Tibial nerve (tissue), 4 donors: ENCODE results near the gene MRC1. TPM values are rescaled to one million over a fixed set of nuclear protein-coding genes. Genes with fewer than 3 reads are reported as not detected.

ENCODE experiments used
- DNase-seq, 2 donors: peaks; one replicate each; pipeline ENCODE4 v3.0.0-alpha.2; 2019; ENCODE audit warnings: low spot score in 2 of 2
- H3K27ac ChIP-seq, 4 donors: fragments of 200-600 bp; sonication (generic) in 3 of 4; one replicate each; pipeline ENCODE4 v1.5.1; 2017 to 2019; ENCODE audit warnings: mild to moderate bottlenecking in 1 of 4
- H3K27me3 ChIP-seq, 2 donors: fragments of 200-600 bp; sonication (generic) in 1 of 2; one replicate each; pipeline versions ENCODE4 v1.5.1 to v1.6.0; 2017 to 2019
- H3K36me3 ChIP-seq, 3 donors: fragments of 200-600 bp; sonication (generic); one replicate each; pipeline ENCODE4 v1.5.1; 2018 to 2019
- H3K4me1 ChIP-seq, 4 donors: fragments of 200-600 bp; sonication (generic) in 3 of 4; one replicate each; pipeline ENCODE4 v1.5.1; 2017 to 2019
- H3K4me3 ChIP-seq, 4 donors: fragments of 200-600 bp; sonication (generic) in 3 of 4; one replicate each; pipeline ENCODE4 v1.5.1; 2017 to 2019; ENCODE audit warnings: mild to moderate bottlenecking in 1 of 4, moderate library complexity in 1 of 4
- H3K9me3 ChIP-seq, 4 donors: fragments of 200-600 bp; sonication (generic) in 3 of 4; one replicate each; pipeline ENCODE4 v1.5.1; 2017 to 2019
- EP300 ChIP-seq, 2 donors: sonication (generic); formaldehyde crosslinking; IDR thresholded peaks; one replicate each; pipeline ENCODE4 v1.6.1; 2017; ENCODE audit warnings: antibody characterized with exemption in 2 of 2, mild to moderate bottlenecking in 1 of 2
- POLR2A ChIP-seq, 2 donors: fragments of 450-650 bp; IDR thresholded peaks; one replicate each; pipeline ENCODE4 v1.6.1; 2017; ENCODE audit warnings: antibody characterized with exemption in 2 of 2, mild to moderate bottlenecking in 2 of 2, moderate library complexity in 2 of 2
- WGBS, 2 donors: methylation state at CpG; one replicate each; pipeline ENCODE4 v1.1.5; 2018; 5-methylcytosine and 5-hydroxymethylcytosine counted together
- small RNA-seq: library from RNA; depleted of rRNA; stranded (forward); fragments of <200 nt; gene quantifications from one replicate; pipeline ENCODE3, GENCODE V24; 2016
- total RNA-seq, 4 donors: library from RNA; depleted of rRNA; stranded (reverse); fragments of >200 nt; gene quantifications; one replicate each; pipeline ENCODE4 v1.1.0, GENCODE V29; 2016
- TF ChIP-seq, protein P1 (sequence below), 5 experiments: fragments of 200-600 bp in 3 of 5; fragments of 450-650 bp in 2 of 5; sonication (generic) in 3 of 5; IDR thresholded peaks; one replicate each; pipeline ENCODE4 v1.5.1; 2016 to 2019; ENCODE audit warnings: antibody characterized with exemption in 5 of 5, mild to moderate bottlenecking in 3 of 5, moderate library complexity in 2 of 5

MRC1 gene
- total RNA-seq, 4 donors from 2014 or later: 34.3 to 52.2 (median 44.8) TPM

DNA sequence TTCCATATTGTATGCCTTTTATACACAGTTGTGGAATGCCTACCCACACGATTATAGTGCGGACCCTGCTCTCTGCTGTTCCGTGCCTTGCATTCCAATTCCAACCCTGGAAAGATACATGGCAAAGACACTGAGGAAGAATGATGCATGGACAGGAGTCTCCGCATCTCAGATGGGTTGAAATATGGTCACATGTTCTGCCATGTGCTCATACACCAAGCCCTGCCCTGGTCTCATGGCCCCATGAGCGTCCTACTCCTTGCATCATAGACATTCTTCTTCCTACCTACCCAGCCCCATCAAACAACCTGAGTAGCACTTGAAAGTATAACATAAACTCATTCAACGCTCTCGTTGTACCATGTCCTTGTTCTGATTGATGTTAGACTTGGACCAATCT is 148.9 kb downstream of the MRC1 start:
- Histone ChIP-seq H3K27me3 (no peaks in the 10 kb centered on the region), H3K27ac (no peak overlapping the region), H3K4me3 (no peak overlapping the region), H3K36me3 (no peaks in the 10 kb centered on the region), H3K4me1 (no peaks in the 10 kb centered on the region), H3K9me3 (peaks cover 0 to 12% (median 0%) of the 10 kb centered on the region in 4 donors)
- no peak for DNase-seq
- WGBS, 2 donors: 91 to 95% methylated on average over 7 of the region's 7 CpGs
- TF ChIP-seq, protein P1, sequence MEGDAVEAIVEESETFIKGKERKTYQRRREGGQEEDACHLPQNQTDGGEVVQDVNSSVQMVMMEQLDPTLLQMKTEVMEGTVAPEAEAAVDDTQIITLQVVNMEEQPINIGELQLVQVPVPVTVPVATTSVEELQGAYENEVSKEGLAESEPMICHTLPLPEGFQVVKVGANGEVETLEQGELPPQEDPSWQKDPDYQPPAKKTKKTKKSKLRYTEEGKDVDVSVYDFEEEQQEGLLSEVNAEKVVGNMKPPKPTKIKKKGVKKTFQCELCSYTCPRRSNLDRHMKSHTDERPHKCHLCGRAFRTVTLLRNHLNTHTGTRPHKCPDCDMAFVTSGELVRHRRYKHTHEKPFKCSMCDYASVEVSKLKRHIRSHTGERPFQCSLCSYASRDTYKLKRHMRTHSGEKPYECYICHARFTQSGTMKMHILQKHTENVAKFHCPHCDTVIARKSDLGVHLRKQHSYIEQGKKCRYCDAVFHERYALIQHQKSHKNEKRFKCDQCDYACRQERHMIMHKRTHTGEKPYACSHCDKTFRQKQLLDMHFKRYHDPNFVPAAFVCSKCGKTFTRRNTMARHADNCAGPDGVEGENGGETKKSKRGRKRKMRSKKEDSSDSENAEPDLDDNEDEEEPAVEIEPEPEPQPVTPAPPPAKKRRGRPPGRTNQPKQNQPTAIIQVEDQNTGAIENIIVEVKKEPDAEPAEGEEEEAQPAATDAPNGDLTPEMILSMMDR (IDR thresholded peaks at IDR 0.05): no peak
- TF ChIP-seq EP300 (IDR thresholded peaks at IDR 0.05) (no peak), POLR2A (IDR thresholded peaks at IDR 0.05) (no peak)

DNA sequence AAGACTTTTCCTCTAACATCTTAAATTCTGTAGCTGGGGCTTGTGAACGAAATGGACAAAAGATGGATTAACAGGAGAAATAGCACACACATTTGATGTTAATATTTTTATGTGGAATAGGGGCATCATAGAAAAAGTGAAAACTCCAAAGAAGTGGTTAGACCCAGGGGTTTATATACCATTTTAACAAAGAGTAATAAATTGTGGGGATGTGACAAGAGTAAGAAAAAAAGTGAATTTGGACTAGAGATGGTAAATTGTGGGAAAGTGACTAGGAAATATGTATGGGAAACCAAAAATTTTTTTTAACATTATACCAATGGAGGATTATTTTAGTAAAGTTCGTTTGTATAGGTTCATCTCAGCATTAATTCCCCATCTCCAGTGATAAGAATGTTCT is 150.7 kb downstream of the MRC1 start:
- H3K27ac ChIP-seq: no peak overlapping the region
- WGBS, 2 donors: 66 to 74% methylated on average over 2 of the region's 2 CpGs
- H3K36me3 ChIP-seq: no peaks in the 10 kb centered on the region
- peaks cover 0 to 12% (median 0%) of the 10 kb centered on the region in 4 donors for H3K9me3 ChIP-seq
- H3K4me3 ChIP-seq: no peak overlapping the region
- no peaks in the 10 kb centered on the region for H3K27me3 ChIP-seq
- DNase-seq: no peak
- H3K4me1 ChIP-seq: no peaks in the 10 kb centered on the region
- TF ChIP-seq, protein P1 (IDR thresholded peaks at IDR 0.05): no peak
- no peak for TF ChIP-seq EP300 (IDR thresholded peaks at IDR 0.05)
- TF ChIP-seq POLR2A (IDR thresholded peaks at IDR 0.05): no peak

Small RNA genes within 50 kb of the gene (small RNA-seq; reads per million reads assigned to genes)
- gene MIR511: 0.38 reads per million

Other genes with a start within 250 kb of the MRC1 start
- 1 to 10 TPM; 6.1 to 9.3 (median 7.5) TPM for gene HACD1, start 192.0 kb upstream of the MRC1 start, total RNA-seq
- 10 to 100 TPM; 17.3 to 28.2 (median 25.1) TPM for gene STAM, start 165.2 kb upstream of the MRC1 start, total RNA-seq
- gene TMEM236, start 57.1 kb upstream of the MRC1 start, total RNA-seq: 1 to 10 TPM; 1.2 to 1.8 (median 1.5) TPM
- gene SLC39A12, start 142.6 kb downstream of the MRC1 start, total RNA-seq: not detected